Heart left ventricle (tissue), 16 donors: ENCODE data around the gene FOXN1. TPM values are rescaled to one million over a fixed set of nuclear protein-coding genes. Genes with fewer than 3 reads are reported as not detected.
A peak's percentile ranks its signal among the peaks of the same experiment; 100 is the strongest.

Experiments
- ATAC-seq, 4 donors: fragments of 200-7000 bp; cut with Tn5 transposase; one replicate each; pipeline ENCODE4 v1.9.1; 2020 to 2022; ENCODE audit warnings: moderate library complexity in 4 of 4, mild to moderate bottlenecking in 3 of 4, moderate number of reproducible peaks in 1 of 4
- DNase-seq, 5 donors: peaks; one replicate each; pipeline ENCODE4 v3.0.0-alpha.2; 2020
- H3K27ac ChIP-seq, 12 donors: fragments of 200-600 bp; sonication (generic) in 4 of 12; one replicate each; pipeline versions ENCODE4 v1.5.0 to v1.8.0; 2016 to 2022; ENCODE audit warnings: mild to moderate bottlenecking in 2 of 12
- H3K27me3 ChIP-seq, 9 donors: fragments of 200-600 bp; sonication (generic) in 2 of 9; one replicate each; pipeline versions ENCODE4 v1.5.1 to v1.8.0; 2016 to 2022; ENCODE audit warnings: mild to moderate bottlenecking in 3 of 9
- H3K36me3 ChIP-seq, 9 donors: fragments of 200-600 bp; sonication (generic) in 2 of 9; one replicate each; pipeline versions ENCODE4 v1.5.0 to v1.8.0; 2018 to 2022; ENCODE audit warnings: mild to moderate bottlenecking in 2 of 9
- H3K4me1 ChIP-seq, 12 donors: fragments of 200-600 bp; sonication (generic) in 4 of 12; one replicate each; pipeline versions ENCODE4 v1.5.0 to v1.8.0; 2016 to 2022; ENCODE audit warnings: mild to moderate bottlenecking in 3 of 12
- H3K4me3 ChIP-seq, 12 donors: fragments of 200-600 bp; sonication (generic) in 4 of 12; one replicate each; pipeline versions ENCODE4 v1.5.0 to v1.8.0; 2017 to 2022; ENCODE audit warnings: mild to moderate bottlenecking in 9 of 12, moderate library complexity in 4 of 12
- H3K9me3 ChIP-seq, 12 donors: fragments of 200-600 bp; sonication (generic) in 4 of 12; one replicate each; pipeline versions ENCODE4 v1.5.0 to v1.8.0; 2016 to 2022; ENCODE audit warnings: mild to moderate bottlenecking in 1 of 12
- CTCF ChIP-seq, 12 donors: fragments of 200-600 bp; sonication (generic) in 4 of 12; IDR thresholded peaks; one replicate each; pipeline versions ENCODE4 v1.5.0 to v1.8.0; 2018 to 2022; ENCODE audit warnings: antibody characterized with exemption in 12 of 12, mild to moderate bottlenecking in 5 of 12
- POLR2A ChIP-seq, 2 donors: fragments of 450-650 bp; IDR thresholded peaks; one replicate each; pipeline ENCODE4 v1.6.1; 2017; ENCODE audit warnings: antibody characterized with exemption in 2 of 2, mild to moderate bottlenecking in 2 of 2, moderate library complexity in 2 of 2
- WGBS, 4 donors: extraction: QIAGEN DNeasy Blood & Tissue Kit in 2 of 4; methylation state at CpG; one replicate each; pipeline versions ENCODE4 v1.1.5 to v1.1.7; 2013 to 2018; 5-methylcytosine and 5-hydroxymethylcytosine counted together
- intact Hi-C, 10 donors: fragments of 100-400 bp; cut with DNase I; formaldehyde crosslinking; loops; one replicate each; pipeline versions ENCODE4 v1.11.1 to v1.14.2; 2022
- polyA plus RNA-seq, 2 donors: library from polyadenylated mRNA; stranded (reverse); fragments of 200-250 nt; gene quantifications; one replicate each; pipeline ENCODE4 v1.2.3, GENCODE V29; 2013
- total RNA-seq, 9 donors: library from RNA; depleted of rRNA in 2 of 9; stranded (reverse); fragments of >200 nt in 2 of 9; fragmentation: NEBNext Ultra II Directional in 3 of 9; extraction: Animal tissue kit (Norgen Biotek cat#: 25700) in 3 of 9; gene quantifications; one replicate each; pipeline versions ENCODE4 v1.1.0 to v1.2.4, GENCODE V29; 2016 to 2023
- donor health status: ischemic (EF 13 %, LVEDD 7.1; RV severe dilation, severe dysfunction).
- donor health status: healthy with polysubstance abuse.
- donor health status: DM: no; HTN: yes; CAD: no.
- donor health status: DM: no; HTN: no; CAD: no.
- donor health status: ischemic (EF 25% LVEDD 6.9; RV normal size, moderate dysfunction).
- donor health status: ischemic (EF 25% LVEDD 5.7; RV mildly dilated, moderate dysfunction).
- donor health status: healthy.
- donor health status: DM: yes; HTN: yes; CAD: no.
- donor health status: ischemic (EF 35%, LVEDD 5.7; RV mildly dilated, moderate dysfunction).
- donor health status: nonischemic (EF 11% LVEDD 7.7; RV severe dilation, severe dysfunction).
- donor health status: DM: yes; HTN: yes; CAD: no.
- donor health status: PGD.
- donor health status: ischemic (EF 29% LVEDD 5.4; RV normal size, mild dysfunction).
- donor health status: nonischemic (EF 23%, LVEDD 6.1; RV moderate dilation, normal function).

Gene FOXN1
- total and polyA plus RNA-seq, 11 donors = not detected

- H3K4me1 ChIP-seq = peaks cover 0 to 60% (median 29%) of the 10 kb centered on the region in 12 donors
- H3K36me3 ChIP-seq = peaks cover 0 to 22% (median 3%) of the 10 kb centered on the region in 9 donors
- no peak for TF ChIP-seq CTCF (IDR thresholded peaks at IDR 0.05)
- TF ChIP-seq POLR2A (IDR thresholded peaks at IDR 0.05) = no peak
- intact Hi-C loops = loop anchor here in 1 of 10 donors (5.0 kb wide), 1 partner anchor 75 kb away; the partner anchor contains the start of gene BLTP2
- peak in 1 of 5 donors; percentile 34 for DNase-seq
- H3K27ac ChIP-seq = peak overlapping the region in 11 of 12 donors; percentile 67 to 93 (median 81)
- no peaks in the 10 kb centered on the region for H3K9me3 ChIP-seq
- H3K27me3 ChIP-seq = no peaks in the 10 kb centered on the region
- peak overlapping the region in 10 of 12 donors; percentile 73 to 100 (median 94) for H3K4me3 ChIP-seq
- 56 to 61% (median 60%) methylated on average over 5 of the region's 5 CpGs for WGBS, 4 donors
- no peak for ATAC-seq
These were observed 66.3 kb downstream of the FOXN1 start for GRCh38 chr17:28572259-28573039.

DNA sequence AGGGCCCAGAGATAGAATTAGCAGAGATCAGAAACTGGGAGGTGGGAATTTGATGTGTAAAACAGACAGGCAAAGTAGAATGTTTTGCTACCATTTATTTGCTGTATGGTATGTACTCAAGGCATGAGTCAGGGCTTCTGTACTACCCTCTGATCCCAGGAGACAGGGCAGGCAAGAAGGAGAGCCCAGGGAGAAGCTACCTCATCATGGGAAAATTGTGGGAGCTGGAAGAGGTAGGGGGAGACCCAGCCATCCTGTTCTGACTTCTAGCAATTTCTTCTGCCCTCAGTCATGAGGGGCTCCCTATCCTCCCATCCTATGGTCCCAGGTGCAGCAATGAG lies 66.9 kb downstream of the FOXN1 start:
- Histone ChIP-seq H3K4me1 (peaks cover 0 to 60% (median 29%) of the 10 kb centered on the region in 12 donors), H3K4me3 (no peak overlapping the region), H3K27me3 (no peaks in the 10 kb centered on the region), H3K27ac (no peak overlapping the region), H3K9me3 (no peaks in the 10 kb centered on the region), H3K36me3 (peaks cover 0 to 20% (median 4%) of the 10 kb centered on the region in 9 donors)
- ATAC-seq (no peak), DNase-seq (no peak)
- TF ChIP-seq POLR2A (IDR thresholded peaks at IDR 0.05) (no peak), CTCF (IDR thresholded peaks at IDR 0.05) (no peak)
- intact Hi-C loops = loop anchor here in 1 of 10 donors (5.0 kb wide), 1 partner anchor 74 kb away; the partner anchor contains the start of gene BLTP2

DNA sequence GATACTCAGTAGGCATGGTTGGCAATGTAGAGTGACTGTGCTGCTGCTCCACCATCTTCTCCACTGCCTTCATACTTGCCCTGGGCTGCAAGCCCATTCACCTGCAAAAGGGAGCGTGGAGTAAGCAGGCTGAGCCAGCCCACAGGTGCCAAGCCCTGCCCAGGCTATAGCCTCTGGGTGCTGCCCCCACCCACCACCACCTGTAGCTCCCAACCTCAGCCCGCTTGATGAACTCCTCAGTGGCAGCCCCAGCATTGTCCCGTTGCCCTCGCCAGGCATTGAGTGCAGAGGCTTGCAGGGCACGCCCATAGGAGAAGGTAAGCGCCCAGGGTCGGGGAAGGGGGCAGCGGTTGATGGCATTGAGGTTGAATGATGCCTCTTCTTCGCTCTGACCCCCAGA lies 67.4 kb downstream of the FOXN1 start:
- no peak overlapping the region for H3K4me3 ChIP-seq
- H3K36me3 ChIP-seq = peaks cover 0 to 15% (median 3%) of the 10 kb centered on the region in 9 donors
- WGBS, 4 donors = 97 to 98% (median 98%) methylated on average over 9 of the region's 9 CpGs
- H3K4me1 ChIP-seq = peaks cover 0 to 60% (median 29%) of the 10 kb centered on the region in 12 donors
- no peak for DNase-seq
- intact Hi-C loops = loop anchor here in 1 of 10 donors (5.0 kb wide), 1 partner anchor 74 kb away; the partner anchor contains the start of gene BLTP2
- no peak for ATAC-seq
- TF ChIP-seq CTCF (IDR thresholded peaks at IDR 0.05) (no peak), POLR2A (IDR thresholded peaks at IDR 0.05) (no peak)
- no peak overlapping the region for H3K27ac ChIP-seq
- no peaks in the 10 kb centered on the region for H3K27me3 ChIP-seq
- no peaks in the 10 kb centered on the region for H3K9me3 ChIP-seq

GRCh38 chr17:28573966-28574480 lies 67.9 kb downstream of the FOXN1 start:
- 95 to 100% (median 96%) methylated on average over 6 of the region's 6 CpGs for WGBS, 4 donors
- TF ChIP-seq CTCF (IDR thresholded peaks at IDR 0.05) (no peak), POLR2A (IDR thresholded peaks at IDR 0.05) (no peak)
- H3K36me3 ChIP-seq = peaks cover 0 to 12% (median 3%) of the 10 kb centered on the region in 9 donors
- DNase-seq = no peak
- peak overlapping the region in 2 of 12 donors; percentile 59 to 69 for H3K27ac ChIP-seq
- intact Hi-C loops = loop anchor here in 2 of 10 donors (2.0 to 5.0 kb wide), 2 partner anchors 25 to 73 kb away; partner anchors contain the start of gene BLTP2 (in 1 of the 2)
- H3K4me3 ChIP-seq = no peak overlapping the region
- ATAC-seq = no peak
- no peaks in the 10 kb centered on the region for H3K27me3 ChIP-seq
- peaks cover 0 to 60% (median 29%) of the 10 kb centered on the region in 12 donors for H3K4me1 ChIP-seq
- no peaks in the 10 kb centered on the region for H3K9me3 ChIP-seq
